HepG2 (cell line): ENCODE results near the gene MCAT. TPM values are rescaled to one million over a fixed set of nuclear protein-coding genes. Genes with fewer than 3 reads are reported as not detected.
A peak's percentile ranks its signal among the peaks of the same experiment; 100 is the strongest.

Experiments
- ATF1 ChIP-seq: IDR thresholded peaks from 2 replicates; pipeline ENCODE4 v1.6.1; 2016; ENCODE audit warnings: mild to moderate bottlenecking, control low read depth
- BCL3 ChIP-seq: sonication (generic); formaldehyde crosslinking; IDR thresholded peaks from 2 replicates; pipeline ENCODE4 v1.5.1; 2020; ENCODE audit warnings: mild to moderate bottlenecking, missing genetic modification reagents, moderate library complexity
- FOXC1 ChIP-seq: sonication (generic); formaldehyde crosslinking; IDR thresholded peaks from 2 replicates; pipeline ENCODE4 v1.8.0; 2022; ENCODE audit warnings: mild to moderate bottlenecking, missing genetic modification reagents, borderline replicate concordance
- GLMP ChIP-seq: sonication (generic); formaldehyde crosslinking; IDR thresholded peaks from 2 replicates; pipeline ENCODE4 v1.9.0; 2021; ENCODE audit warnings: missing genetic modification reagents, mild to moderate bottlenecking, borderline replicate concordance
- MAFF ChIP-seq: IDR thresholded peaks from 2 replicates; pipeline ENCODE4 v1.6.1; 2011; ENCODE audit warnings: low read depth, low read length, improper control_type of control experiment
- MATR3 ChIP-seq: sonication (generic); formaldehyde crosslinking; IDR thresholded peaks from 2 replicates; pipeline ENCODE4 v1.4.0; 2020; ENCODE audit warnings: missing genetic modification reagents
- MIER3 ChIP-seq: IDR thresholded peaks from 2 replicates; pipeline ENCODE4 v1.6.1; 2016; ENCODE audit warnings: missing compliant biosample characterization, borderline replicate concordance
- NFATC3 ChIP-seq: sonication (generic); formaldehyde crosslinking; IDR thresholded peaks from 2 replicates; pipeline ENCODE4 v1.5.1; 2020; ENCODE audit warnings: mild to moderate bottlenecking, missing genetic modification reagents
- NFE2 ChIP-seq: sonication (generic); formaldehyde crosslinking; IDR thresholded peaks from 2 replicates; pipeline ENCODE4 v1.4.0; 2020; ENCODE audit warnings: missing genetic modification reagents
- PCBP2 ChIP-seq: fragments of 200-400 bp; formaldehyde crosslinking; optimal IDR thresholded peaks from 2 replicates; pipeline ENCODE3; 2018; ENCODE audit warnings: low read length, low read depth; ENCODE audit not compliant: poor library complexity, severe bottlenecking
- REXO4 ChIP-seq: sonication (generic); formaldehyde crosslinking; IDR thresholded peaks from 2 replicates; pipeline ENCODE4 v1.8.0; 2022; ENCODE audit warnings: missing genetic modification reagents, mild to moderate bottlenecking, borderline replicate concordance
- SIX4 ChIP-seq: sonication (generic); formaldehyde crosslinking; IDR thresholded peaks from 2 replicates; pipeline ENCODE4 v1.4.0; 2020; ENCODE audit warnings: missing genetic modification reagents
- TERF1 ChIP-seq: sonication (generic); formaldehyde crosslinking; IDR thresholded peaks from 2 replicates; pipeline ENCODE4 v1.8.0; 2022; ENCODE audit warnings: mild to moderate bottlenecking, missing genetic modification reagents, moderate library complexity
- ZBTB37 ChIP-seq: sonication (generic); formaldehyde crosslinking; IDR thresholded peaks from 2 replicates; pipeline ENCODE4 v1.4.0; 2020; ENCODE audit warnings: mild to moderate bottlenecking, missing genetic modification reagents
- ZFP1 ChIP-seq: IDR thresholded peaks from 2 replicates; pipeline ENCODE4 v1.6.1; 2016
- ZFY ChIP-seq: sonication (generic); formaldehyde crosslinking; IDR thresholded peaks from 2 replicates; pipeline ENCODE4 v1.4.0; 2020; ENCODE audit warnings: missing genetic modification reagents
- ZMYM2 ChIP-seq: sonication (generic); formaldehyde crosslinking; IDR thresholded peaks from 2 replicates; pipeline ENCODE4 v1.8.0; 2022; ENCODE audit warnings: mild to moderate bottlenecking, missing genetic modification reagents
- ZNF224 ChIP-seq: sonication (generic); formaldehyde crosslinking; IDR thresholded peaks from 2 replicates; pipeline ENCODE4 v1.5.0; 2020; ENCODE audit warnings: mild to moderate bottlenecking, missing genetic modification reagents
- ZNF235 ChIP-seq: sonication (generic); formaldehyde crosslinking; IDR thresholded peaks from 2 replicates; pipeline ENCODE4 v1.8.1; 2023; ENCODE audit warnings: mild to moderate bottlenecking, missing genetic modification reagents, borderline replicate concordance
- ZNF530 ChIP-seq: sonication (generic); formaldehyde crosslinking; IDR thresholded peaks from 2 replicates; pipeline ENCODE4 v1.5.0; 2020; ENCODE audit warnings: low read depth, mild to moderate bottlenecking, missing genetic modification reagents
- ZNF619 ChIP-seq: sonication (generic); formaldehyde crosslinking; IDR thresholded peaks from 2 replicates; pipeline ENCODE4 v1.4.0; 2020; ENCODE audit warnings: mild to moderate bottlenecking, missing genetic modification reagents
- ZNF839 ChIP-seq: sonication (generic); formaldehyde crosslinking; IDR thresholded peaks from 2 replicates; pipeline ENCODE4 v1.4.0; 2020; ENCODE audit warnings: missing genetic modification reagents, mild to moderate bottlenecking, borderline replicate concordance
- ZXDC ChIP-seq: sonication (generic); formaldehyde crosslinking; IDR thresholded peaks from 2 replicates; pipeline ENCODE4 v1.5.0; 2020; ENCODE audit warnings: mild to moderate bottlenecking, missing genetic modification reagents
- polyA plus RNA-seq, 8 experiments: library from polyadenylated mRNA; depleted of rRNA in 3 of 8; stranded (reverse) in 7 of 8; unstranded in 1 of 8; fragments of >200 nt; fragmentation: Illumina TruSeq in 4 of 8; extraction: Trizol in 4 of 8; gene quantifications; 2 replicates each; pipeline versions ENCODE4 v1.2.1 to v1.2.3, GENCODE V29; 2011 to 2016; ENCODE audit warnings: low read depth in 4 of 8, missing spikeins in 1 of 8, mixed read lengths in 1 of 8; ENCODE audit not compliant: insufficient read depth in 1 of 8
- total RNA-seq, 5 experiments: library from RNA; depleted of rRNA; stranded (reverse); fragments of >200 nt; fragmentation: Illumina TruSeq; extraction: Trizol; gene quantifications; 2 replicates each; pipeline ENCODE4 v1.2.3, GENCODE V29; 2016; ENCODE audit warnings: low read depth in 1 of 5

MCAT gene
- total and polyA plus RNA-seq, 2 of the 13 experiments (the other 11 are each of a cell fraction or from before 2014, with no cell fraction given), result 9.3 to 16.7 TPM

GRCh38 chr22:43142880-43143562 is at the start of gene MCAT (continued):
- no peak for TF ChIP-seq ZMYM2
- no peak for TF ChIP-seq ATF1 (CRISPR knock-in tag)
- TF ChIP-seq NFE2 (CRISPR knock-in tag), result no peak
- TF ChIP-seq ZNF530 (CRISPR knock-in tag), result no peak
- 0 out of 2 replicates have a peak, but pooled peaks have one; percentile 76 for TF ChIP-seq TERF1 (CRISPR knock-in tag)
- TF ChIP-seq MATR3, result no peak
- no peak for TF ChIP-seq BCL3
- TF ChIP-seq ZFP1, result peak; percentile 43; the same call in 1 of the 2 replicates
- peak; percentile 55; the same call in 1 of the 2 replicates for TF ChIP-seq FOXC1
- no peak for TF ChIP-seq MAFF
- peak; percentile 85 for TF ChIP-seq ZNF235 (CRISPR knock-in tag)
- peak; percentile 81; the same call in 1 of the 2 replicates for TF ChIP-seq ZFY (CRISPR knock-in tag)
- TF ChIP-seq ZNF839 (CRISPR knock-in tag), result no peak
- 0 out of 2 replicates have a peak, but pooled peaks have one; percentile 47 for TF ChIP-seq ZXDC
- 0 out of 2 replicates have a peak, but pooled peaks have one; percentile 19 for TF ChIP-seq REXO4 (CRISPR knock-in tag)
- no peak for TF ChIP-seq PCBP2
- no peak for TF ChIP-seq NFATC3 (CRISPR knock-in tag)
- TF ChIP-seq GLMP (CRISPR knock-in tag), result no peak
- 0 out of 2 replicates have a peak, but pooled peaks have one; percentile 50 for TF ChIP-seq ZNF224 (CRISPR knock-in tag)
- TF ChIP-seq ZNF619 (CRISPR knock-in tag), result peak; percentile 91; the same call in 1 of the 2 replicates
- no peak for TF ChIP-seq MIER3
- TF ChIP-seq SIX4 (CRISPR knock-in tag), result peak; percentile 48; the same call in 1 of the 2 replicates
- no peak for TF ChIP-seq ZBTB37 (CRISPR knock-in tag)
